Neural progenitor cell (in vitro differentiated cells): ENCODE results near the gene UAP1. TPM values are rescaled to one million over a fixed set of nuclear protein-coding genes. Genes with fewer than 3 reads are reported as not detected.

ENCODE experiments used
- DNase-seq: peaks from one replicate; pipeline ENCODE4 v3.0.0-alpha.2; 2016; ENCODE audit warnings: low spot score
- H2AFZ ChIP-seq: fragments of 200-600 bp; sonication (generic); replicated peaks from 2 replicates; pipeline ENCODE4 v1.6.1; 2016; ENCODE audit warnings: antibody characterized with exemption
- H3F3A ChIP-seq: fragments of 200-600 bp; sonication (generic); 2 replicates; pipeline ENCODE4 v1.6.1; 2016; ENCODE audit warnings: antibody characterized with exemption, low read depth
- H3K27ac ChIP-seq: fragments of 200-600 bp; sonication (generic); 2 replicates; pipeline ENCODE4 v1.5.1; 2016; ENCODE audit warnings: mild to moderate bottlenecking
- H3K27me3 ChIP-seq: fragments of 200-600 bp; sonication (generic); 2 replicates; pipeline ENCODE4 v1.6.1; 2016; ENCODE audit warnings: mild to moderate bottlenecking, moderate library complexity
- H3K36me3 ChIP-seq: fragments of 200-600 bp; sonication (generic); 2 replicates; pipeline ENCODE4 v1.5.1; 2016
- H3K4me1 ChIP-seq: fragments of 200-600 bp; sonication (generic); 2 replicates; pipeline ENCODE4 v1.6.1; 2016; ENCODE audit warnings: mixed run types
- H3K4me2 ChIP-seq: fragments of 200-600 bp; sonication (generic); 2 replicates; pipeline ENCODE4 v1.6.1; 2016
- H3K4me3 ChIP-seq: fragments of 200-600 bp; sonication (generic); 2 replicates; pipeline ENCODE4 v1.5.1; 2016
- H3K79me2 ChIP-seq: fragments of 200-600 bp; sonication (generic); 2 replicates; pipeline ENCODE4 v1.6.1; 2016; ENCODE audit warnings: low read depth
- H3K9ac ChIP-seq: fragments of 200-600 bp; sonication (generic); 2 replicates; pipeline ENCODE4 v1.6.1; 2016
- H3K9me3 ChIP-seq: fragments of 200-600 bp; sonication (generic); 2 replicates; pipeline ENCODE4 v1.5.1; 2016; ENCODE audit warnings: low read depth
- H4K20me1 ChIP-seq: fragments of 200-600 bp; sonication (generic); 2 replicates; pipeline ENCODE4 v1.6.1; 2016; ENCODE audit warnings: low read depth
- H3K27ac Mint-ChIP-seq: 3 replicates; pipeline ENCODE4 v1.8.0; 2021; ENCODE audit warnings: mixed read lengths
- H3K27me3 Mint-ChIP-seq: 2 replicates; pipeline ENCODE4 v1.8.0; 2022; ENCODE audit warnings: low read depth, mild to moderate bottlenecking, inconsistent platforms, moderate library complexity, mixed read lengths; ENCODE audit not compliant: insufficient read depth
- H3K36me3 Mint-ChIP-seq: 3 replicates; pipeline ENCODE4 v1.8.0; 2021; ENCODE audit warnings: mixed read lengths
- H3K4me1 Mint-ChIP-seq: 3 replicates; pipeline ENCODE4 v1.8.0; 2021; ENCODE audit warnings: mixed read lengths
- H3K4me3 Mint-ChIP-seq: 3 replicates; pipeline ENCODE4 v1.8.0; 2021; ENCODE audit warnings: mild to moderate bottlenecking, moderate library complexity, mixed read lengths
- H3K9me3 Mint-ChIP-seq: 3 replicates; pipeline ENCODE4 v1.8.0; 2020; ENCODE audit warnings: mixed read lengths
- CTCF ChIP-seq: fragments of 200-600 bp; sonication (generic); IDR thresholded peaks from 2 replicates; pipeline ENCODE4 v1.5.1; 2017; ENCODE audit warnings: antibody characterized with exemption, mild to moderate bottlenecking
- EZH2 ChIP-seq: fragments of 200-600 bp; sonication (generic); IDR thresholded peaks from 2 replicates; pipeline ENCODE4 v1.6.1; 2017; ENCODE audit warnings: antibody characterized with exemption, mild to moderate bottlenecking, moderate library complexity
- EZH2phosphoT487 ChIP-seq: fragments of 200-600 bp; sonication (generic); IDR thresholded peaks from 2 replicates; pipeline ENCODE4 v1.6.1; 2017; ENCODE audit warnings: antibody characterized with exemption
- total RNA-seq: library from RNA; depleted of rRNA; stranded (reverse); fragments of >200 nt; gene quantifications from 2 replicates; pipeline ENCODE4 v1.2.3, GENCODE V29; 2015; ENCODE audit warnings: low replicate concordance

The UAP1 gene
- total RNA-seq: 34.8 and 57.1 TPM in 2 replicates

GRCh38 chr1:162561616-162562469 lies at the start of gene UAP1:
UAP1 (plus strand) TSS chr1:162561722; CDS start chr1:162566069, 4,347 bp downstream.
- Histone ChIP-seq H3K9me3 (no peaks in the 10 kb centered on the region), H3K4me3 (peak within 1 kb of the TSS; percentile 77), H3K4me2 (peak within 1 kb of the TSS; percentile 90), H4K20me1 (no peaks in the 10 kb centered on the region), H3K9ac (peak within 1 kb of the TSS; percentile 39), H3F3A (peaks cover 7% of the 10 kb centered on the region), H3K36me3 (no peaks in the 10 kb centered on the region), H3K27ac (no peak within 1 kb of the TSS), H2AFZ (peak within 1 kb of the TSS; percentile 97), H3K27me3 (no peaks in the 10 kb centered on the region), H3K4me1 (peaks cover 12% of the 10 kb centered on the region), H3K79me2 (peaks cover 30% of the 10 kb centered on the region)
- DNase-seq: no peak
- Mint-ChIP-seq H3K27ac (peak within 1 kb of the TSS; percentile 97), H3K27me3 (peaks cover 2% of the 10 kb centered on the region), H3K4me1 (peaks cover 19% of the 10 kb centered on the region), H3K36me3 (peaks cover 2% of the 10 kb centered on the region), H3K4me3 (peak within 1 kb of the TSS; percentile 93), H3K9me3 (no peaks in the 10 kb centered on the region)
- TF ChIP-seq EZH2phosphoT487: no peak
- TF ChIP-seq EZH2: peak; percentile 28
- no peak for TF ChIP-seq CTCF

GRCh38 chr1:162527314-162527713 lies 34.2 kb upstream of the UAP1 start:
- Histone ChIP-seq H3K27ac (no peak overlapping the region), H3K9ac (no peak overlapping the region), H3K36me3 (peaks cover 11% of the 10 kb centered on the region), H4K20me1 (peaks cover 16% of the 10 kb centered on the region), H2AFZ (no peak overlapping the region), H3K4me3 (no peak overlapping the region), H3K79me2 (peaks cover 5% of the 10 kb centered on the region), H3F3A (peaks cover 9% of the 10 kb centered on the region), H3K27me3 (no peaks in the 10 kb centered on the region), H3K4me2 (no peak overlapping the region), H3K4me1 (peaks cover 16% of the 10 kb centered on the region), H3K9me3 (no peaks in the 10 kb centered on the region)
- Mint-ChIP-seq H3K4me3 (no peak overlapping the region), H3K36me3 (peaks cover 10% of the 10 kb centered on the region), H3K9me3 (no peaks in the 10 kb centered on the region), H3K27ac (no peak overlapping the region), H3K4me1 (no peaks in the 10 kb centered on the region), H3K27me3 (no peaks in the 10 kb centered on the region)
- TF ChIP-seq EZH2phosphoT487: no peak
- TF ChIP-seq EZH2: no peak
- TF ChIP-seq CTCF: no peak
- DNase-seq: no peak

GRCh38 chr1:162530307-162530987 lies 31.1 kb upstream of the UAP1 start:
- Histone ChIP-seq H3K27me3 (no peaks in the 10 kb centered on the region), H3K4me2 (peak overlapping the region; percentile 34), H4K20me1 (peaks cover 16% of the 10 kb centered on the region), H2AFZ (no peak overlapping the region), H3K9me3 (no peaks in the 10 kb centered on the region), H3K4me1 (peaks cover 16% of the 10 kb centered on the region), H3K27ac (no peak overlapping the region), H3K9ac (no peak overlapping the region), H3K4me3 (no peak overlapping the region), H3K36me3 (no peaks in the 10 kb centered on the region), H3F3A (peaks cover 9% of the 10 kb centered on the region), H3K79me2 (peaks cover 5% of the 10 kb centered on the region)
- peaks cover 3% of the 10 kb centered on the region for H3K36me3 Mint-ChIP-seq
- H3K4me1 Mint-ChIP-seq: no peaks in the 10 kb centered on the region
- H3K9me3 Mint-ChIP-seq: no peaks in the 10 kb centered on the region
- H3K4me3 Mint-ChIP-seq: no peak overlapping the region
- H3K27me3 Mint-ChIP-seq: no peaks in the 10 kb centered on the region
- H3K27ac Mint-ChIP-seq: no peak overlapping the region
- TF ChIP-seq CTCF: no peak
- TF ChIP-seq EZH2: no peak
- no peak for TF ChIP-seq EZH2phosphoT487
- peak; percentile 49 for DNase-seq
